ENCODE results near the gene HAL. TPM values are rescaled to one million over a fixed set of nuclear protein-coding genes. Genes with fewer than 3 reads are reported as not detected.

Gene HAL
- total RNA-seq, 2 experiments from 2014 or later = 0.25 to 0.95 TPM

GRCh38 chr12:95955549-95956159, 40.5 kb downstream of the HAL start:
- Mint-ChIP-seq H3K27ac (no peak overlapping the region), H3K4me1 (ENCODE audit: low read depth) (no peaks in the 10 kb centered on the region), H3K36me3 (ENCODE audit: low read depth) (no peaks in the 10 kb centered on the region), H3K9me3 (no peaks in the 10 kb centered on the region), H3K27me3 (no peaks in the 10 kb centered on the region), H3K4me3 (no peak overlapping the region)
- ChIA-PET POLR2A (interaction anchor here (2.1 kb wide), 1 partner anchor 13 kb away, joined by 8 read pairs; the partner anchor contains the start of genes AMDHD1 and CCDC38), CTCF (no interaction called here)
- intact Hi-C loops (cut with DNase I, micrococcal nuclease) = no loop called here
- no peaks in the 10 kb centered on the region for H3K4me1 ChIP-seq (ENCODE audit: insufficient read depth, low read length)
- no peak for TF ChIP-seq CTCF (IDR thresholded peaks at IDR 0.05)
- no peak overlapping the region for H3K4me3 ChIP-seq (ENCODE audit: low read length)
- no peak overlapping the region for H3K27ac ChIP-seq (ENCODE audit: low read depth in 1 of 2, low read length in 2 of 2)
- DNase-seq (no peak), ATAC-seq (ENCODE audit: poor library complexity) (no peak)
- no peaks in the 10 kb centered on the region for H3K27me3 ChIP-seq (ENCODE audit: control insufficient read depth in 1 of 2, insufficient read depth in 2 of 2, low read length in 2 of 2)
- no peaks in the 10 kb centered on the region for H3K9me3 ChIP-seq (ENCODE audit: control insufficient read depth in 1 of 2, insufficient read depth in 1 of 2, low read length in 2 of 2)
- H3K36me3 ChIP-seq (ENCODE audit: insufficient read depth, low read length) = no peaks in the 10 kb centered on the region

- H3K4me1 Mint-ChIP-seq (ENCODE audit: low read depth) = no peaks in the 10 kb centered on the region
- H3K9me3 ChIP-seq (ENCODE audit: control insufficient read depth in 1 of 2, insufficient read depth in 1 of 2, low read length in 2 of 2) = no peaks in the 10 kb centered on the region
- ChIA-PET POLR2A (no interaction called here), CTCF (interaction anchor here (0.5 to 1.0 kb wide), 3 partner anchors 10 to 602 kb away, joined by 3 to 4 read pairs (median 4); partner anchors contain the start of gene AMDHD1)
- H3K36me3 ChIP-seq (ENCODE audit: insufficient read depth, low read length) = no peaks in the 10 kb centered on the region
- no peaks in the 10 kb centered on the region for H3K4me1 ChIP-seq (ENCODE audit: insufficient read depth, low read length)
- no peaks in the 10 kb centered on the region for H3K36me3 Mint-ChIP-seq (ENCODE audit: low read depth)
- no peak overlapping the region for H3K4me3 Mint-ChIP-seq
- H3K27ac ChIP-seq (ENCODE audit: low read depth in 1 of 2, low read length in 2 of 2) = no peak overlapping the region
- ATAC-seq (ENCODE audit: poor library complexity) (no peak), DNase-seq (no peak)
- no peaks in the 10 kb centered on the region for H3K27me3 ChIP-seq (ENCODE audit: control insufficient read depth in 1 of 2, insufficient read depth in 2 of 2, low read length in 2 of 2)
- no peak overlapping the region for H3K4me3 ChIP-seq (ENCODE audit: low read length)
- no peak overlapping the region for H3K27ac Mint-ChIP-seq
- intact Hi-C loops (cut with DNase I, micrococcal nuclease) = no loop called here
- H3K9me3 Mint-ChIP-seq = no peaks in the 10 kb centered on the region
- no peaks in the 10 kb centered on the region for H3K27me3 Mint-ChIP-seq
- no peak for TF ChIP-seq CTCF (IDR thresholded peaks at IDR 0.05)
Measured at GRCh38 chr12:95953000-95953399, 43.1 kb downstream of the HAL start.

- ATAC-seq (ENCODE audit: poor library complexity) (no peak), DNase-seq (no peak)
- Histone ChIP-seq H3K27me3 (ENCODE audit: control insufficient read depth in 1 of 2, insufficient read depth in 2 of 2, low read length in 2 of 2) (no peaks in the 10 kb centered on the region), H3K4me3 (ENCODE audit: low read length) (no peak overlapping the region), H3K36me3 (ENCODE audit: insufficient read depth, low read length) (no peaks in the 10 kb centered on the region), H3K4me1 (ENCODE audit: insufficient read depth, low read length) (no peaks in the 10 kb centered on the region), H3K9me3 (ENCODE audit: control insufficient read depth in 1 of 2, insufficient read depth in 1 of 2, low read length in 2 of 2) (no peaks in the 10 kb centered on the region), H3K27ac (ENCODE audit: low read depth in 1 of 2, low read length in 2 of 2) (no peak overlapping the region)
- POLR2A ChIA-PET = no interaction called here
- CTCF ChIA-PET = no interaction called here
- TF ChIP-seq CTCF (IDR thresholded peaks at IDR 0.05) = no peak
- Mint-ChIP-seq H3K4me3 (no peak overlapping the region), H3K27me3 (no peaks in the 10 kb centered on the region), H3K27ac (no peak overlapping the region), H3K9me3 (no peaks in the 10 kb centered on the region), H3K4me1 (ENCODE audit: low read depth) (no peaks in the 10 kb centered on the region), H3K36me3 (ENCODE audit: low read depth) (no peaks in the 10 kb centered on the region)
- intact Hi-C loops (cut with DNase I, micrococcal nuclease) = no loop called here
Measured at GRCh38 chr12:95951515-95951914, 44.6 kb downstream of the HAL start.

Data from CD4-positive, alpha-beta T cell (primary cell).